Adrenal gland (tissue), 12 donors: ENCODE measurements around the gene TPRN. TPM values are rescaled to one million over a fixed set of nuclear protein-coding genes. Genes with fewer than 3 reads are reported as not detected.

Experiments
- DNase-seq, 7 donors: peaks; one replicate each; pipeline ENCODE4 v3.0.0-alpha.2; 2019 to 2020
- H3K27ac ChIP-seq, 5 donors: fragments of 200-600 bp; sonication (generic) in 4 of 5; 1 replicate in 3 of 5; 2 replicates in 2 of 5; pipeline versions ENCODE4 v1.5.1 to v1.8.0; 2016 to 2020; ENCODE audit warnings: mild to moderate bottlenecking in 1 of 5
- H3K27me3 ChIP-seq: fragments of 200-600 bp; 2 replicates; pipeline ENCODE4 v1.8.0; 2021
- H3K36me3 ChIP-seq, 2 donors: fragments of 200-600 bp; replicated peaks in 1 of 2; 1 replicate in 1 of 2; 2 replicates in 1 of 2; pipeline versions ENCODE4 v1.5.1 to v1.8.0; 2018 to 2022
- H3K4me1 ChIP-seq, 2 donors: fragments of 200-600 bp; replicated peaks in 1 of 2; 1 replicate in 1 of 2; 2 replicates in 1 of 2; pipeline versions ENCODE4 v1.5.1 to v1.8.0; 2018 to 2021
- H3K4me3 ChIP-seq, 4 donors: fragments of 200-600 bp; sonication (generic) in 3 of 4; one replicate each; pipeline ENCODE4 v1.5.1; 2016 to 2018
- H3K9me3 ChIP-seq, 3 donors: fragments of 200-600 bp; sonication (generic) in 1 of 3; replicated peaks in 1 of 3; 1 replicate in 2 of 3; 2 replicates in 1 of 3; pipeline versions ENCODE4 v1.5.1 to v1.8.0; 2016 to 2021
- CTCF ChIP-seq, 6 experiments: fragments of 450-650 bp in 4 of 6; fragments of 200-600 bp in 2 of 6; sonication (generic) in 1 of 6; IDR thresholded peaks; 1 replicate in 5 of 6; 2 replicates in 1 of 6; pipeline versions ENCODE4 v1.5.1 to v1.8.0; 2016 to 2021; ENCODE audit warnings: antibody characterized with exemption in 6 of 6, mild to moderate bottlenecking in 2 of 6, moderate library complexity in 1 of 6
- POLR2A ChIP-seq, 2 donors: fragments of 450-650 bp; IDR thresholded peaks; one replicate each; pipeline ENCODE4 v1.6.1; 2017; ENCODE audit warnings: antibody characterized with exemption in 2 of 2, mild to moderate bottlenecking in 2 of 2, moderate library complexity in 1 of 2
- WGBS, 4 donors: extraction: QIAGEN DNeasy Blood & Tissue Kit in 2 of 4; methylation state at CpG; one replicate each; pipeline versions ENCODE4 v1.1.5 to v1.1.7; 2013 to 2017; 5-methylcytosine and 5-hydroxymethylcytosine counted together
- intact Hi-C, 2 donors: fragments of 100-400 bp; cut with DNase I; formaldehyde crosslinking; loops; one replicate each; pipeline versions ENCODE4 v1.14.1 to v1.15.0; 2022 to 2023
- polyA plus RNA-seq, 3 donors: library from polyadenylated mRNA; stranded (reverse); fragments of 200-250 nt in 2 of 3; fragments of 350-450 nt in 1 of 3; fragmentation: Illumina TruSeq in 1 of 3; extraction: RNeasy Lipid Tissue Mini Kit (QIAGEN cat#74804) in 1 of 3; gene quantifications; one replicate each; pipeline ENCODE4 v1.2.3, GENCODE V29; 2013 to 2014
- total RNA-seq, 9 donors: library from RNA; depleted of rRNA in 4 of 9; stranded (reverse); fragments of >200 nt in 4 of 9; fragments of 120-200 nt in 1 of 9; fragmentation: NEBNext Ultra II Directional in 1 of 9; extraction: Animal tissue kit (Norgen Biotek cat#: 25700) in 1 of 9; gene quantifications; one replicate each; pipeline versions ENCODE4 v1.1.0 to v1.2.4, GENCODE V29; 2013 to 2023
- donor health status: healthy with polysubstance abuse.
- donor health status: Bipolar disorder and iron deficiency.
- donor health status: DM: yes; HTN: yes; CAD: no.
- donor health status: DM: no; HTN: no; CAD: no.
- donor health status: DM: no; HTN: no; CAD: no.
- donor health status: DM: yes; HTN: yes; CAD: no.

TPRN gene
- total and polyA plus RNA-seq, 12 donors = 1.4 to 23.5 (median 8.5) TPM

DNA sequence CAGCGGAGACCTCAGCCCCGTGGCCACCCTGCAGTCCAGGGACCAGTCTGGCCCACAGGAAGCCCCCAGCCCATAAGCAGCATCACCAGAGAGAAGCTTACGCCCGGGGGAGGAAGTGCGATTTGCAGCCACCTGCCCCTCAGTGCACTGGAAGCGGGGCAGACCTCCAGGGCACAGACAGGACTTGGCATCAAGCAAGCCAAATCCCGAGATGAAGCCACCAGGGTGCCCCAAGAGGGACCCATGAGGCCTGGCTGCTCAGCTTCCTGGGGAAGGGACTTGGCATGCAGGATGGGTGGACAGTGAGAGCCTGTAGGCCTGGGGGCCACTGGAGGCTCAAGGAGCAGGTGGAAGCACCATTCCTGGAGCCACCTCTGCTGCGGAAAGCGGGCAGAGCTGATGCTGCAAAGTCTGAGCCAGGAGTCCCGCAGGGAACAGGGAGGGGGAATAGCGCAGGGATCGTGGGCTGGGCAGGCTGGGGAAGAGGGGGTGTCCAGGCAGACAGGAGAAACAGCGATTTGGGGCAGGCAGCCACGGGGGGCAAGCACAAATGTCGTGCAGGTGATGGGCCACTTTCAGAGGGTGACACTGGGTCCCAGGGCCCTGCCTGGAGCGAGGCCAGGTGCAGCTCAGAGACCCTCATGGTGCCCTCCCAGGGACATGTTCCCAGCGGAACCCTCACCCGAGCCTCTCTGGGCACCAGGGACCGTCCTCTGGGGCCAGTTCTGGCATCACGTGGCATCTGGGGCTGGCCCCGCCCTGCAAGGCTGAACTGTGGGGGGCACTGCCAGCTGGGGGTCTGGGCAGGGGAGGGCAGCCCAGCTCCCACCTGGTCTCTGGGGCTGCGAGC, 33.9 kb downstream of the TPRN start:
- no peak for DNase-seq
- 56 to 68% (median 63%) methylated on average over 5 to 22 of the region's 22 CpGs for WGBS, 4 donors
- TF ChIP-seq CTCF (IDR thresholded peaks at IDR 0.05) (no peak), POLR2A (IDR thresholded peaks at IDR 0.05) (no peak)
- H3K36me3 ChIP-seq = no peaks in the 10 kb centered on the region
- intact Hi-C loops = no loop called here
- peaks cover 10 to 30% of the 10 kb centered on the region in 2 donors for H3K4me1 ChIP-seq
- no peak overlapping the region for H3K4me3 ChIP-seq
- peaks cover 96% of the 10 kb centered on the region for H3K27me3 ChIP-seq
- H3K27ac ChIP-seq = no peak overlapping the region
- H3K9me3 ChIP-seq = no peaks in the 10 kb centered on the region

GRCh38 chr9:137165250-137165836, 35.2 kb downstream of the TPRN start:
- Histone ChIP-seq H3K4me1 (peaks cover 10 to 30% of the 10 kb centered on the region in 2 donors), H3K9me3 (no peaks in the 10 kb centered on the region), H3K27ac (no peak overlapping the region), H3K36me3 (no peaks in the 10 kb centered on the region), H3K27me3 (peaks cover 95% of the 10 kb centered on the region), H3K4me3 (no peak overlapping the region)
- intact Hi-C loops = no loop called here
- TF ChIP-seq POLR2A (IDR thresholded peaks at IDR 0.05) (no peak), CTCF (IDR thresholded peaks at IDR 0.05) (no peak)
- 67 to 73% (median 71%) methylated on average over 20 to 32 of the region's 32 CpGs for WGBS, 4 donors
- DNase-seq = no peak

DNA sequence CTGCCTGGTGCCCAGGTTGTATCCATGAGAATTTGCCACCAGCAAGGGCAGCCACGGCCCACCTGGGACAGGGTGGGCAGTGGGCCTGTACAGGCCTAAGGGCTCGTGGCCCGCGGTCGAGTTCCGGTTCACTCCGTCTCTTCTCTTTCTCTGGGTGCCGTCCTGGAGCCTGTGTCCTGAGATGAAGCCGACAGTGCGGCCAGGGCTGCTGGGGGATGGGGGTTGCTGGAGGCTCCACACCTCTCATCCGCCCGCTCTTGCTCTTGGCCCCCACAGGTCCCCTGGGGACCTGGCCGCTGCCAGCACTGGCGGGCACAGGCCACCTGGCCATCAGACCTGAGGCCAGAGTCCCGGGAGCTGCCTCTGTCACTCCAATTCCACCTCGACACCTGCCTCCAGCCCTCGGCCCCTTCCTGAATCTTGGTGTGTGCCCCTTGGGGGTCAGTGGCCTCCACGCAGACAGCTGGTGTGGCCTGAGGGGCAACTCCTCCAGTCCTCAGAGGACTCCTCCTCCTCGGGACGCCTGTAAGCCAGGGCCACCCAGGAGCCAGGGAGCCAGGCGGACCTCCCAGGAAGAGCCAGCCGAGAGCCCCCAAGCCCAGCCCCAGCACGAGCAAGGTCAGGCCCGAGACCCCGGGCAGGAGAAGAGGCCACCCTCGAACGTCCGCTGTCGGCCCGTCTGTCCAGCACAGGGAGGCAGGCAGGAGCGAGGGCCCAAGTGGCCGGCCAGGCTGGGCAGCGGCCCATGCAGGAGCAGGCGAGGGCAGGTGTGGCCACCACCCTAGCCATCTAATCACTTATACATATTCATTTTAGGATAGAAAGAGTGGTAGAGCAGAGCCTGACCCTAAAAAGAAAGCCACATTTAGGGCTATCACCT, 35.9 kb downstream of the TPRN start:
- intact Hi-C loops = no loop called here
- Histone ChIP-seq H3K4me3 (no peak overlapping the region), H3K27ac (no peak overlapping the region), H3K4me1 (peaks cover 10 to 29% of the 10 kb centered on the region in 2 donors), H3K36me3 (no peaks in the 10 kb centered on the region), H3K9me3 (no peaks in the 10 kb centered on the region), H3K27me3 (peaks cover 95% of the 10 kb centered on the region)
- no peak for TF ChIP-seq POLR2A (IDR thresholded peaks at IDR 0.05)
- no peak for TF ChIP-seq CTCF (IDR thresholded peaks at IDR 0.05)
- DNase-seq = no peak
- 51 to 60% (median 55%) methylated on average over 19 to 34 of the region's 34 CpGs for WGBS, 4 donors

DNA sequence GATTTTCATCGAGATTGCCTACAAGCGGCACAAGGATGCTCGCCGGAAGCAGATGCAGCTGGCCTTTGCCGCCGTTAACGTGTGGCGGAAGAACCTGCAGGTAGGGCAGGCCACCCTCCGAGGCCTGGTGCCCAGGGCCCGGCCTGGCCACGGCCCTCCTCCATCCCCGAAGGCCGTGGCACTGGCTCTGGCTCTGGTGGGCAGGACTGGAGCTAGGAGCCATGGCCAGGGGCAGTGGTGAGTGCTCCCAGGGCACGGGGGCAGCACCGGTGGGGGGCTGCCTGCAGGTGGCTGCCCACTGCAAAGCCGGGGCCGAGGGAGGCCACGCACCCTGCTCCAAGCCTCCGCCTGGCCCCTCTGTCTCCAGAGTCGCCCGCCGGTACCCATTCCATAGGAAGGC, 36.7 kb downstream of the TPRN start:
- H3K9me3 ChIP-seq = no peaks in the 10 kb centered on the region
- TF ChIP-seq CTCF (IDR thresholded peaks at IDR 0.05) = no peak
- TF ChIP-seq POLR2A (IDR thresholded peaks at IDR 0.05) = no peak
- peaks cover 95% of the 10 kb centered on the region for H3K27me3 ChIP-seq
- H3K4me1 ChIP-seq = peaks cover 2 to 21% of the 10 kb centered on the region in 2 donors
- no peak overlapping the region for H3K27ac ChIP-seq
- intact Hi-C loops = no loop called here
- no peaks in the 10 kb centered on the region for H3K36me3 ChIP-seq
- no peak overlapping the region for H3K4me3 ChIP-seq
- no peak for DNase-seq
- 75 to 89% (median 79%) methylated on average over 3 to 21 of the region's 22 CpGs; no CpG with 5 or more reads in 1 of the 4 donors for WGBS, 4 donors
